DMS 273 (cell line): ENCODE results near the gene EPPIN.

ENCODE experiments used
- DNase-seq: peaks from one replicate; lab custom pipeline; 2025; ENCODE audit not compliant: unreplicated experiment; lab: John Stamatoyannopoulos, UW

The EPPIN gene

GRCh38 chr20:45539382-45539781, 7.8 kb downstream of the EPPIN start, which contains the start of gene WFDC6:
Gene WFDC6 (minus strand): TSS chr20:45539482. CDS start chr20:45539407, 75 bp downstream.
- no peak for DNase-seq

GRCh38 chr20:45538209-45538799, 8.9 kb downstream of the EPPIN start:
- no peak for DNase-seq

GRCh38 chr20:45527294-45527693, 19.9 kb downstream of the EPPIN start:
- no peak for DNase-seq

GRCh38 chr20:45523821-45524220, 23.4 kb downstream of the EPPIN start:
- DNase-seq, result no peak

GRCh38 chr20:45518282-45518681, 28.9 kb downstream of the EPPIN start:
- DNase-seq, result no peak

- DNase-seq, result no peak
Observed at GRCh38 chr20:45515147-45515913, 31.9 kb downstream of the EPPIN start, which contains the start of gene SPINT3. Gene SPINT3 (minus strand): TSS chr20:45515622. CDS start chr20:45515608, 14 bp downstream.

- DNase-seq, result no peak
Observed at GRCh38 chr20:45510242-45510862, 36.8 kb downstream of the EPPIN start.

- no peak for DNase-seq
Observed at GRCh38 chr20:45509091-45509490, 38.1 kb downstream of the EPPIN start.

GRCh38 chr20:45508068-45508886, 38.9 kb downstream of the EPPIN start:
- no peak for DNase-seq

GRCh38 chr20:45507011-45507820, 40.0 kb downstream of the EPPIN start:
- DNase-seq, result no peak

- no peak for DNase-seq
Observed at GRCh38 chr20:45506398-45506797, 40.8 kb downstream of the EPPIN start.

- no peak for DNase-seq
Observed at GRCh38 chr20:45503403-45503802, 43.8 kb downstream of the EPPIN start.

- DNase-seq, result no peak
Observed at GRCh38 chr20:45502561-45502960, 44.6 kb downstream of the EPPIN start.

GRCh38 chr20:45501600-45501999, 45.6 kb downstream of the EPPIN start:
- no peak for DNase-seq

- DNase-seq, result no peak
Observed at GRCh38 chr20:45500022-45500421, 47.2 kb downstream of the EPPIN start.

GRCh38 chr20:45497971-45498494, 49.2 kb downstream of the EPPIN start:
- no peak for DNase-seq

GRCh38 chr20:45496166-45496565, 51.0 kb downstream of the EPPIN start:
- no peak for DNase-seq

GRCh38 chr20:45495501-45495941, 51.7 kb downstream of the EPPIN start:
- no peak for DNase-seq
